ENCODE results near the gene CCL1.
"Not testable (repeated sequence)": the region's sequence is repeated elsewhere in the genome, so short reads cannot be mapped to it uniquely, and the experiment has no call there.

CCL1 gene

GRCh38 chr17:34358631-34359030 is 4.4 kb downstream of the CCL1 start:
- DNase-seq (ENCODE audit: low read depth), result no peak

DNA sequence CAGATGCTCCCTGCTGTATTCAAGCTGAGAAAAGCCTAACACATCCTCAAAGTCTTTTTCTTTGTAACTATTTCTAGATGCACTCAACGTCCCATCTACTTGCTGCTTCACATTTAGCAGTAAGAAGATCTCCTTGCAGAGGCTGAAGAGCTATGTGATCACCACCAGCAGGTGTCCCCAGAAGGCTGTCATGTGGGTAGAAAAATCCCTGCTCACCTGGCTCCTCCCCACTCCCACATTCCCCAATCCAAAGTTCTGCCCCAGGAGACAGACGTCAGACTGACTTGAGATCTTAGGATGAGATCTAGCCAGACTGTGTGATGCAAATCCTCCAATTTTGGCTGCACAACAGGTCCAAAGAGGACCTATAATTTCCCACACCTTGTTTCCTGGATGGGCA is 5.6 kb downstream of the CCL1 start:
- no peak for DNase-seq (ENCODE audit: low read depth)

DNA sequence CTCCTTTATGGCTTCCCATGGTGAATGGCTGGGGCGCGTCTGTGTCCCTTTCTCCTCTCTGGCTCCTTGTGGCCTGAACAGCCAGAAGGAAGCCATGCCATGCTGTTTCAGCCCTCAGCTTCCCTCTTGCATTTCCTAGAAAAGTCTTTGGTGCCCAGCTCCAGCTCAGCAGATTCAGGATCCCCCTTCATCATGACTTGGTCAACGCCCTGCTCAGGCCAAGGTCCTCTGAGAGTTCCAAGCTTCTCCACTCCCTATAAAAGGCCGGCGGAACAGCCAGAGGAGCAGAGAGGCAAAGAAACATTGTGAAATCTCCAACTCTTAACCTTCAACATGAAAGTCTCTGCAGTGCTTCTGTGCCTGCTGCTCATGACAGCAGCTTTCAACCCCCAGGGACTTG is 6.8 kb downstream of the CCL1 start, which contains the start of gene CCL13:
TSS of gene CCL13 (plus strand) at position 287 of the 400 bp plus-strand sequence. CDS start at position 334, 47 bp downstream.
- DNase-seq (ENCODE audit: low read depth), result no peak

DNA sequence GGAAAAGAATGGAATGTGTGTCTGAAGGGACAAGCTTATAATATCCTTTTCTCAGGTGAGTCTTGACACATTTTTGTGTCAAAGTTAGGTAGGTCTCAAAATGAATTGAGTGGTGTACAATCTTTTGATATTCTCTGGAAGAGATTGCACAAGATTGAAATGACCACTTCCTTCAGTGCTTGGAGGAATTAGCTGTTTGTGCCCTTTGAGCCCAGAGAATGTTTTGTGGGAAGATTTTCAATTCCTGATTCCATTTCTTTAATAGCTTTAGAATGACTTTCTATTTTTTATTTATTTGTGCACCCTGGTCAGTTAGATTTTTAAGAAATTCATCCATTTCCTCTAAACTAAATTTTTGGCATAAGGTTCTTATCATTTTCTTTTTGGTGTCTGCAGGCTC is 8.4 kb downstream of the CCL1 start:
- no peak for DNase-seq (ENCODE audit: low read depth)

DNA sequence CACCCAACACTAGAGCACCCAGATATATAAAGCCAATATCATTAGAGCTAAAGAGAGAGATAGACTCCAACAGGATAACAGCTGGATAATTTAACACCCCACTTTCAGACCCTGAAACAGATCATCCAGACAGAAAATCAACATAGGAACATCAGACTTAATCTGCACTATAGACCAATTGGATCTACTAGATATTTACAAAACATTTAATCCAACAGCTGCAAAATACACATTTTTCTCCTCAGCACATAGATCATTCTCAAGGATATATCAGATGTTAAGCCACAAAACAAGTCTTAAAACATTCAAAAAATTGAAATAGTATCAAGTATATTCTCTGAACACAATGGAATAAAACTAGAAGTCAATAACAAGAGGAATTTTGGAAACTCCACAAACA is 10.8 kb downstream of the CCL1 start:
- no peak for DNase-seq (ENCODE audit: low read depth)

DNA sequence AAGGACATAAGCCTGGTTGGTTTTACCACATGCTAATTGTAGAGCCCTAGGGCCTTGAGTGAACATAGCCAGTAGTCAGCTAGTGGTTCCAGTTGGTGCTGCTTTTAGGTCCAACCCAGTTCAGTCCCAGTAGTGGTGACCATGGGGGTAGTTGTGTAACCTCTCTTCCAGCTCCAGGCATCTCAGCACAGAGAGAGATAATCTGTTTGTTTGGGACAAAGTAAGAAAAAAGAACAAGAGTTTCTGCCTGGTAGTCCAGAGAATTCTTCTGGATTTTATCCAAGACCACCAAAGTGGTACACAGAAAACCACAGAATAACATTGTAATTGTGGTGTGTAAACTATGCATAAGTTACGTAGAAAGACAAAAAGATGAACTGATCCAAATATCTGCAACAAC is 11.9 kb downstream of the CCL1 start:
- no peak for DNase-seq (ENCODE audit: low read depth)

DNA sequence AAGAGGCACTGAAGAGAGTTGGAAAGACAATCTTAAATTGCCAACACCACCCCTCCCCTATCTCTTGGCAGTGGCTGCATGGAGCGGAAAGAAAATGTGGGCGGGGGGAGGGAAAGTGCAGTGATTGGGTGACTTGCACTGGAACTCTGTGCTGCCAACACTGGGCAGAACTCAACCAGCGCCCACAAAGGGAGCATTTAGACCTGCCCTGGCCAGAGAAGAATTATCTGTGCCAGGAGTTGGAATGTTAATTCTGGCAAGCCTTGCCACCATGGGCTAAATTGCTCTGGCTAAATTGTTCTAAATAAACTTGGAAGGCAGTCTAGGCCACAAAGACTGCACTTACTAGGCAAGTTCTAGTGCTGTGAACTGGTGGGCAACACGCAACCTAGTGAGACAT is 13.3 kb downstream of the CCL1 start:
- no peak for DNase-seq (ENCODE audit: low read depth)

- no peak for DNase-seq (ENCODE audit: low read depth)
Observed at GRCh38 chr17:34347063-34347462, 16.0 kb downstream of the CCL1 start.

DNA sequence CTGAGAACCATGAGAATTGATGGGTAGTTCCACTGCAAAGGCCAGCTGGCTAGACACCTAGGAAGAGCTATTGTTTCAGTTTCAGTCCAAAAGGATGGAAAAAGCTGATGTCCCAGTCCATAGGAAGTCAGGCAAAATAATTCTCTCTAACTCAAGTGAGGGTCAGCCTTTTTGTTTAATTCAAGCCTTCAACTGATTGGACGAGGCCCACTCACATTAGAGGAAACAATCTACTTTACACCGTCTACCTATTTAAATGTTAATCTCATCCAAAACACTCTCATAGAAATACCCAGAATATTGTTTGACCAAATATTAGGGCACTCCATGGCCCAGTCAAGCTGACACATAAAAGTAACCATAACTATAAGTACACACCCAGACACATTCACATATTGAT is 21.1 kb downstream of the CCL1 start:
- no peak for DNase-seq (ENCODE audit: low read depth)

- no peak for DNase-seq (ENCODE audit: low read depth)
Observed at GRCh38 chr17:34339138-34339770, 23.8 kb downstream of the CCL1 start.

DNA sequence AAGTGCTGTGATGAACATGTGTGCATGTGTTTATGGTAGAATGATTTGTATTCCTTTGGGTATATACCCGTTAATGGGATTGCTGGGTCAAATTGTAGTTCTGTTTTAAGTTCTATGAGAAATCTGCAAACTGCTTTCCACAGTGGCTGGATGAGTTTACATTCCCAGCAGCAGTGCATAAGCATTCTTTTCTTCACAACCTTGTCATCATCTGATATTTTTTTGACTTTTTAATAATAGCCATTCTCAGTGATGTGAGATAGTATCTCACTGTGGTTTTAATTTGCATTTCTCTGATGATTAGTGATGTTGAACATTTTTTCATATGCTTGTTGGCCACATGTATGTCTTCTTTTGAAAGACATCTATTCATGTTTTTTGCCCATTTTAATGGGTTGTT is 25.3 kb downstream of the CCL1 start:
- DNase-seq (ENCODE audit: low read depth), result no peak

GRCh38 chr17:34327580-34327979 is 35.5 kb downstream of the CCL1 start:
- not testable (repeated sequence) for DNase-seq (ENCODE audit: low read depth)

DNA sequence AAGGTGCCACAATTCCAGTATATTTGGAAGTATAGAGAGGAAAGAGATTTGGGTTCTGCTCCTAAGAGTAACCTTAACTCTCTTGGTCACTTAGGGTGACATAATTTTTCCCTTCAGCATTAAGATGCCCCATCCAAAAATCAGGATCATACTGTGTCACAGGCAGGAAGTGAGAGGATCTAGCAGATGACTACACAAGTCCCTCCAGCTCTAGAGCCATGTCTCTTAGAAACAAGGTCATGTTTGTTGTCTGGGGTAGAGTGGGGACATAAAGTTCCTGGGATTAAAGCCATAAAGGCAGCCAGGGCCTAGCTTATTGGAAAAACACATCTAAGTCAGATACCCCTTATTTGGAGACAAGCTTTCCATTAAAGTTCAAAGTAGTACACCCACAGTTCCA is 41.1 kb downstream of the CCL1 start:
- DNase-seq (ENCODE audit: low read depth), result no peak

DNA sequence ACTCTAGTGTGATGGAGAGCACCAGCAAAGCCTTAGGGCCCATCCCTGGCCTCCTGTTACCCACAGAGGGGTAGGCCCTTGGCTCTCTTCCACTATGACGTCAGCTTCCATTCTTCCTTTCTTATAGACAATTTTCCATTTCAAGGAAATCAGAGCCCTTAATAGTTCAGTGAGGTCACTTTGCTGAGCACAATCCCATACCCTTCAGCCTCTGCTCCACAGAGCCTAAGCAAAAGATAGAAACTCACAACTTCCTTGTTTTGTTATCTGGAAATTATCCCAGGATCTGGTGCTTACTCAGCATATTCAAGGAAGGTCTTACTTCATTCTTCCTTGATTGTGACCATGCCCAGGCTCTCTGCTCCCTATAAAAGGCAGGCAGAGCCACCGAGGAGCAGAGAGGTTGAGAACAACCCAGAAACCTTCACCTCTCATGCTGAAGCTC is 44.0 kb downstream of the CCL1 start, which contains the start of gene CCL8:
TSS of gene CCL8 (plus strand) at position 397 of the 445 bp plus-strand sequence. CDS start 67 bp downstream, outside the sequence.
- no peak for DNase-seq (ENCODE audit: low read depth)

DNA sequence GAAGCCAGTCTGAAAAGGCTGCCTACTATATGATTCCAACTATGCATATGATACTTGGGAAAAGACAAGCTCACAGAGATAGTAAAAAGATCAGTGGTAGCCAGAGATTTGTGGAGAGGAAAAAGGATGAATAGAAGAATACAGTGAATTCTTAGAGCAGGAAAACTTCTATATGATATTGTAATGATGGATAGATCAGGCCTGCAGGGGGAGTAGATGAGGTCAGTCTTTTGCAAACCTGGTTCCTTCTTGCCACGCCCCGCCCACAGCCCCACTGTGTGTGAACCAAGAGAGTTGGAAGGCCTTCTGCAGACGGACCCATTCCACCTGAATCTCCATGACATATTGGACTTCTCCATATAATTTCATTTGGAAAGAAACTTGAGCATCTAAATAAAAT is 44.6 kb downstream of the CCL1 start:
- DNase-seq (ENCODE audit: low read depth), result no peak

GRCh38 chr17:34314279-34314678 is 48.8 kb downstream of the CCL1 start:
- no peak for DNase-seq (ENCODE audit: low read depth)

DNA sequence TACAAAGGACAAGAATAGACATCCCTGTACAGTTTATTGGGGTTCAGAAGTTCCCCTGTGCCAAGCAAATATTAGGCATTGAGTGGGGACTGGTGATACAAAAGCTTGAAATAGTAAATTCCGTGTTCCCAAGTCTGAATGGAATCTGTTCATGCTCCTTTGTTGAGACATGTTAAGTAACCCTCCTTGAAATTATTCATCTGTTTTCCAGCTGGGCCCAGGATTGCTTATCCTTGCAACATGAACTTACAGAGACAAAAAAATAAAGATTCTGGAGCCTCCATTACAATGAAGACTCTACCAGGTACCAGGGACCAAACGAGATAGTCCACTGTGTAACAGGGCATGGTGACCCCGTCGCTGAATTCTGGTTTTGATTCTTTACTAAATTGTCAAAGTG is 49.9 kb downstream of the CCL1 start:
- no peak for DNase-seq (ENCODE audit: low read depth)

GRCh38 chr17:34312080-34312479 is 51.0 kb downstream of the CCL1 start:
- DNase-seq (ENCODE audit: low read depth), result no peak

GRCh38 chr17:34311291-34311690 is 51.7 kb downstream of the CCL1 start:
- DNase-seq (ENCODE audit: low read depth), result no peak
